Muscle of leg (tissue), 11 donors: ENCODE measurements around the gene ACOT12. TPM values are rescaled to one million over a fixed set of nuclear protein-coding genes. Genes with fewer than 3 reads are reported as not detected.
A peak's percentile ranks its signal among the peaks of the same experiment; 100 is the strongest.

ENCODE experiments used
- DNase-seq: peaks from one replicate; pipeline ENCODE4 v3.0.0; 2013
- H3K27ac ChIP-seq: one replicate; pipeline ENCODE4 v1.5.1; 2013; ENCODE audit warnings: mild to moderate bottlenecking, low read length, control low read depth
- H3K27me3 ChIP-seq: one replicate; pipeline ENCODE4 v1.6.1; 2013; ENCODE audit warnings: low read length; ENCODE audit not compliant: control insufficient read depth, insufficient read depth
- H3K36me3 ChIP-seq: one replicate; pipeline ENCODE4 v1.6.1; 2013; ENCODE audit warnings: low read length; ENCODE audit not compliant: control insufficient read depth, insufficient read depth
- H3K4me1 ChIP-seq: one replicate; pipeline ENCODE4 v1.6.1; 2013; ENCODE audit warnings: low read length; ENCODE audit not compliant: control insufficient read depth, insufficient read depth
- H3K4me3 ChIP-seq: one replicate; pipeline ENCODE4 v1.5.1; 2013; ENCODE audit warnings: low read length, control low read depth
- H3K9me3 ChIP-seq: replicated peaks from 2 replicates; pipeline ENCODE4 v1.6.1; 2013; ENCODE audit warnings: low read depth, low read length; ENCODE audit not compliant: control insufficient read depth
- WGBS: methylation state at CpG from one replicate; pipeline ENCODE4 v1.1.5; 2013; ENCODE audit warnings: missing lambda C conversion rate; ENCODE audit not compliant: insufficient coverage; 5-methylcytosine and 5-hydroxymethylcytosine counted together
- polyA plus RNA-seq, 8 donors: library from polyadenylated mRNA; unstranded; fragments of 120-200 nt; gene quantifications; one replicate each; pipeline versions ENCODE4 v1.2.1 to v1.2.3, GENCODE V29; 2013; ENCODE audit warnings: inconsistent platforms in 1 of 8, low replicate concordance in 1 of 8; ENCODE audit not compliant: insufficient read length in 8 of 8, insufficient read depth in 1 of 8
- total RNA-seq: library from RNA; stranded (reverse); fragments of 120-200 nt; gene quantifications from one replicate; pipeline ENCODE4 v1.2.4, GENCODE V29; 2013

Gene ACOT12
- total and polyA plus RNA-seq, 9 donors: 0.18 to 0.53 (median 0.35) TPM; not detected in 3

DNA sequence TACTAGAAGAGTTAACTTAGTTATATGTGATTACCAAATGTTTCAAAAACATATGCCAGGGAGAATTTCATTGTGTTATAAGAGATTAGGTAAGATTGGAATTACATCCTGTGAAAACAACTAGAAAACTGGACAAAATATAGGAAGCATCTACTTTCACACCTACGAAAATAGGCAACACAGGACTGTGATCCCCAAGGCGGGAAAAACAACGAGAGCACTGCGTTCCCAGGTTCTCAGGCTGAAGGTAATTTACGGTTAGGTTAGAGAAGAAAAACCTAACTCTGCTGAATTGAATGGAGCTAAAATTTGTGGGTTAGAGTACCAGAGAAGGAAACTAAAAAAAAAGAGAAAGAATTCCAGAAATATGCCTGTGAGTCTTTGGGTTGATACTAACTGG is 28.4 kb downstream of the ACOT12 start:
- no peak overlapping the region for H3K27ac ChIP-seq
- 71% methylated on average over 3 of the region's 5 CpGs for WGBS
- H3K4me3 ChIP-seq: no peak overlapping the region
- DNase-seq: no peak
- H3K9me3 ChIP-seq: no peaks in the 10 kb centered on the region
- H3K4me1 ChIP-seq: no peaks in the 10 kb centered on the region
- H3K27me3 ChIP-seq: no peaks in the 10 kb centered on the region
- H3K36me3 ChIP-seq: no peaks in the 10 kb centered on the region

DNA sequence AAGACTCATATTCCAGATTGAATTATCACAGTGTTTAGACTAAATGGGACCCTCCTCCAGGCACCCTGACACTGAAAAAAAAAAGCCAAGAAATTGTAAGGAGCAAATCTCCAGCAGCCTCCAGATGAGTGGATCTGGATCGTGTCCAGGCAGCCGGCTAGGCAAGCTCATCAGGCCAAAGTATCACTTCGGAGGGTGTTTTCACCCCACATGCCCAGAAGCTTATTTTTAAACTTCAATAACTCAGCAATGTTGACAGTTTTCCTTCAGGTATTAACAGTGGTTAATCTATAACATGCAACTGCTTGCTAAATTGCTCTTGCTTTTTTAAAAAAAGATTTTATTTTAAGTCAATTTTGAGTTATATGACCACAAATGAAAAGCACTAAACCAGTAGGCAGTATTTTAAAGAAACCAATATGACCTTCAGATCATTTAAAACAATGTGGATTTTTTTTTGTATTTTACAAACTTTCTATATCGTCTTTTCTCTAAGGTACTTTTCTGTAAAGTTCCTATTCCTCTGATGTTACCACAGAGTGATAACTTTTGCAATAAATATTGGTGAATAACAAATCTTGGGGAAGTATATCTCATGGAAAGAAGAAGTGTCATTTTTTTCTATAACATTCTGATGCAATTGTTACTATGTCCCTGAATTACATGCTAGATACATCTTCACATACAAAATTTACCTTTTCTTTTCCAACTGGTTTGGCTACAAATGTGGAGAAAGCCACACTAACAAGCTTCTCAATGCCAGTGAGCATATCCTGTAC is 30.7 kb downstream of the ACOT12 start:
- Histone ChIP-seq H3K4me3 (no peak overlapping the region), H3K4me1 (no peaks in the 10 kb centered on the region), H3K36me3 (no peaks in the 10 kb centered on the region), H3K27me3 (no peaks in the 10 kb centered on the region), H3K9me3 (no peaks in the 10 kb centered on the region), H3K27ac (no peak overlapping the region)
- WGBS: no CpG with 5 or more reads among the region's 4 CpGs
- no peak for DNase-seq

DNA sequence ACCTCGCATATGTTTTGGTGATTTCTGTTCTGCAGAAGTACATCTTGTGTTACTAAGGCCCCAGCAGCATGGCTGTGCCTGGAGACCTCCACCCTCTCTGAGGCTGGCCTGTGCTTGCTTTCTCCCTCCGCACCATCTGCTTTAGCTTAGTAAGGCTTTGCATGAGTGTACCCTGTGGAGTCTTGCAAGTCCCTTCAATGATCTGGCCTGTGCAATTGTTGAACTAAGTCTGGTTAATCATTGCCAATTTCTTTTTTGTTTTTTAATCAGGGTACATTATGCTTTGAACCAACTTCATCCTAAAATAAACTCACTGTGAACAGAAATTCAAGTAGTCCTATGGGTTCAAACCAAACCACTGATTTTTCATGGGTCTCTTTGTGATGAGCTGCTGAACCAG is 32.3 kb downstream of the ACOT12 start:
- DNase-seq: no peak
- Histone ChIP-seq H3K4me1 (no peaks in the 10 kb centered on the region), H3K27me3 (no peaks in the 10 kb centered on the region), H3K9me3 (no peaks in the 10 kb centered on the region), H3K36me3 (no peaks in the 10 kb centered on the region), H3K27ac (no peak overlapping the region), H3K4me3 (no peak overlapping the region)
- 80% methylated on average over 2 of the region's 2 CpGs for WGBS

DNA sequence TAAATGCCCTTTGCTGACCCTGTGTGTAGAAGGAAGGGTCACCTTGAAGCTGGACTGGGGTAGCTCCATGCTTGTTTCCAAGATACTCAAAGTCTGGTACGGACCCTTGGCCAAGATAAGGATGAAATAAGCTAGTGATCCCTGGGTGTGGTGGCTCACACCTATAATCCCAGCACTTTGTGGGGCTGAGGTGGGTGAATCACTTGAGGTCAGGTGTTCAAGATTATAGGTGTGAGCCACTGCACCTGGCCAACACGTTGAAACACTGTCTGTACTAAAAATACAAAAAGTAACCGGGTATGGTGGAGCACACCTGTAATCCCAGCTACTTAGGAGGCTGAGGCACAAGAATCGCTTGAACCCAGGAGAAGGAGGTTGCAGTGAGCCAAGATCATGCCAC is 33.3 kb downstream of the ACOT12 start:
- no peaks in the 10 kb centered on the region for H3K36me3 ChIP-seq
- no peak for DNase-seq
- no peaks in the 10 kb centered on the region for H3K4me1 ChIP-seq
- 100% methylated on average over 2 of the region's 4 CpGs for WGBS
- no peaks in the 10 kb centered on the region for H3K9me3 ChIP-seq
- H3K4me3 ChIP-seq: no peak overlapping the region
- H3K27ac ChIP-seq: no peak overlapping the region
- H3K27me3 ChIP-seq: no peaks in the 10 kb centered on the region

DNA sequence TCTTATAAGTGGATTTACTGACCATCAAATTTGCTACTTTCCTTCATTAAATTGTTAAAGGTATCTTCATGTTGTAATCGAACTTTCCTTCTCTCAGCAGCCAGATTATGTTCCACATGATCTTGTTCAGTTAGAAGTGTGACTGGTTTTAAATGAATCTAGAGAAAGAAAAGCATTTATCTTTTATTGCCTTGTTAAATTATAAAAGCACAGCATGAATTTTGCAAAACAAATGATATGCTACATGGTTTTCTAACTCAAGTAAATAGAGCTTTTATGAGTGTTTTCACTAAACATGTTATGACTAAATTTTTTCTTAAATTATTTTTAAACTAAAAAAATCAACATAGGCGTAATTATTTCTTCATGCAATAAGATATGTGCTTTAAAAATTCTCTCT is 34.1 kb downstream of the ACOT12 start:
- Histone ChIP-seq H3K9me3 (no peaks in the 10 kb centered on the region), H3K4me3 (no peak overlapping the region), H3K27me3 (no peaks in the 10 kb centered on the region), H3K4me1 (no peaks in the 10 kb centered on the region), H3K27ac (no peak overlapping the region), H3K36me3 (no peaks in the 10 kb centered on the region)
- DNase-seq: no peak
- no CpG with 5 or more reads among the region's 2 CpGs for WGBS

DNA sequence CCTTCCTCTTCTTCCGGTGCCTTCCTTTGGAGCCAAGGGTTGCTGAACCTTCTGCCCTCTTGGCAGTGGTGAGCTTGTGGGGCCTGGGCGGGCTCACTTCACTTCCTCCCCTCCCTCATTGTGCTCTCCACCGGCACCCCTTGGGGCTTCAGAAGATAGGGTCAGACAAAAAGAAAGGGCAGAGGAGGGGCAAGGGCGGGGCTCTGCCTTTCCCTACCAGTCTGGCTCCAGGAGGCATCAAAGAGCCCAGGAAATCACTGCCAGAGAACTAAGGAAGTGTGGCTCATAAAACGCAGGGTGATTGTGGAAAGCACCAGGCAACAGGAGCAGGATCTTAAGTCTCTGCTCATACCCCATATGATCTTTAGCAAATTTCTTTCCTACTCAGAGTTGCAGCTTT is 34.8 kb downstream of the ACOT12 start:
- Histone ChIP-seq H3K27ac (no peak overlapping the region), H3K4me1 (no peaks in the 10 kb centered on the region), H3K9me3 (no peaks in the 10 kb centered on the region), H3K4me3 (no peak overlapping the region), H3K36me3 (no peaks in the 10 kb centered on the region), H3K27me3 (no peaks in the 10 kb centered on the region)
- no peak for DNase-seq
- 44% methylated on average over 2 of the region's 5 CpGs for WGBS

DNA sequence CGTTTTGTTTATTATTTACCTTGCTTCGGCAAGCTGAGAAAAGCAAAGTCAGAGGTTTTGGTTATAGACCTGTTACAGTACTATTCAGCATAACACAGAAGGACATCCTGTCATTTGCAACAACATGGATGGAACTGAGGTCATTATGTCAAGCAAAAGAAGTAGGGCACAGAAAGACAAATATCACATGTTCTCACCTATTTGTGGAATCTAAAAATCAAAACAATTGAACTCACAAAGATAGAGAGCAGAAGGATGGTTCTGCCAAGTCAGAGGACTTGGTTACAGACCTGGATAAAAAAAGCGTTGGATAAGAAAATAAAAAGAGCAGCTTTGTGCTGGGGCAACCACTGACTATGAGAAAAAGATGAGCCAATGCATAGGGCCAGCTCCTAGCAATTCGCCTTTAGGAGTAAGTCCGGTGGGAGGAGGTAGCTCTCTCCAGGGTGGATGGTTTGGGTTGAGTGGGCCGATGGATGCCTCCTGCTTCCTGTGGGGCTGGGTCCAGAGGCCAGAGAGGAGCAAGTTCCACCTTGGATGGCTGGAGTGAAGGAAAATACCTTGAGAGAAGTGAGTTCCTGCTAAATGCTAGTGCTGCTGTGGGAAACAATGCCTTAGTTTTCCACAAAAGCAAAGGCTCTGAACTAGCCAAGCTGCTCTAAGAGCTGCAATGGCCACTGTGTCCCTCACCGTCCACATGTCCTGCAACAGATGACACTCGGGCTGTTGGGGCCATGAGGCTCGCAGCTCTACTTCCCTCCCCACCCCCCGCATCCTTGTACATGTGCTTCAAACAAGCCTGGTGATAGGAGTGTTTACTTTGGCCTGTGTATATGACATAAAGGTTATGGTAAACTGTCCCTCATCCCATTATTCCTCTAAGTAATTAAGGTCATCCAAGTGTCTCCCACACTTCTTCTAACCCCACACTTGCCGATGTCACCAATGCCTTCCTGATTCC is 38.4 kb downstream of the ACOT12 start:
- Histone ChIP-seq H3K4me3 (no peak overlapping the region), H3K27ac (no peak overlapping the region), H3K27me3 (no peaks in the 10 kb centered on the region), H3K36me3 (no peaks in the 10 kb centered on the region), H3K9me3 (no peaks in the 10 kb centered on the region), H3K4me1 (no peaks in the 10 kb centered on the region)
- no peak for DNase-seq
- WGBS: 90% methylated on average over 7 of the region's 11 CpGs

DNA sequence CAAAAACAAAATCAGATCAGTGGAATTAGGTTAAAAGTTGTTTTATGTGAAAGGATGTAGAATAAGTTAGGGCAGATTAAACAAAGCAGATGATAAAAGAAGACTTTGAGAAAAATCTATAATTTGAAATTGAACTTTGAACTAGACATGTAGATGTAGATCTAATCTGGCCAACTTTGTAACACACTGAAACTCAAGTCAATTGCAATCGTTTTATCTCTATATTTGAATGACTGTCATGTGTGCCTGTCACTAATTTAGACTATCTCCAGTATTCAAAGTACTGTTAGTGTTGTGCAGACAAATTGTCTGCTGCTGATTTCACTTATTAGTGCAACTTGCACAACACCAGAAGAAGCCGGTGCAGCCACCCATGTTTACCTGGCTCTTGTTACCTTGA is 39.8 kb downstream of the ACOT12 start:
- DNase-seq: no peak
- H3K4me1 ChIP-seq: no peaks in the 10 kb centered on the region
- H3K27ac ChIP-seq: no peak overlapping the region
- H3K27me3 ChIP-seq: no peaks in the 10 kb centered on the region
- no peaks in the 10 kb centered on the region for H3K9me3 ChIP-seq
- no peaks in the 10 kb centered on the region for H3K36me3 ChIP-seq
- WGBS: no CpG with 5 or more reads among the region's 2 CpGs
- H3K4me3 ChIP-seq: no peak overlapping the region

DNA sequence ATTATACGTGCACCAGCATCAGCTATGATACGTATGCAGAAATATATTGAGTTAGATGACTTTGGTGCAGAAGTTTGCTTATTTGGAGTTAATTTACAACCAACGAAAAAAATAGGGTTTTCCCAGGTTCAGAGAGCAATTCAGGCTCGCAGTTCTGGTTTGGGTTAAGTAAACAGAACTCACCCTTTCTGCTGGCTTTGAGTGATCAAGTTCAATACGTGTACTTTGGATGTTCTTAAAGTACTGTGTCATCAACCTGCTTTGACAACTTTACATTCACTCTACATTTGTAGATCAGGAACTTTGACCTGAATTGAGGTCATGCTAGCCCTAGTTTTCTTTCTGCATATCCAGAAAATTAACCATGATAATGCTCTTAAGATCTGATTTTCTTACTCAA is 40.7 kb downstream of the ACOT12 start:
- H3K4me3 ChIP-seq: no peak overlapping the region
- no peak for DNase-seq
- no peaks in the 10 kb centered on the region for H3K27me3 ChIP-seq
- no peaks in the 10 kb centered on the region for H3K9me3 ChIP-seq
- H3K4me1 ChIP-seq: no peaks in the 10 kb centered on the region
- no peak overlapping the region for H3K27ac ChIP-seq
- no peaks in the 10 kb centered on the region for H3K36me3 ChIP-seq
- WGBS: 82% methylated on average over 2 of the region's 5 CpGs

DNA sequence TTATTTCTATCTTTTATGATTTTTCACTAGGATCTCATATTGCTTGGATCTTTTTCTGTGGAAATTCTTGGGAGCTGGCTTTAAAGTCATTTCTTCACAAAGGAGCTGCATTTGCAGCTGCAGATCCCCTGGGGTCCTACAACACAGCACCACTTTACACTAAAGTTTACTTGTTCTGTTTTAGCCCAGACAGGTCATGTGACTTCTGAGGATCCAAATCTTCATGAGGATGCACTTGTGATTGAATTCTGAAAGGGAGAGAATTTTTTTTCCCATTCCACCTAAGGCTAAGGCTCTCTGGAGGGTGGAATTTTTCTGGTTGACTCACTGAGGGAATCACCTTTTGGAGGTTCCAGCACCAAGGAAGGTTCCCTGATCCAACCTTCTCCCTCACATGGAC is 43.4 kb downstream of the ACOT12 start:
- peak; percentile 5 for DNase-seq
- Histone ChIP-seq H3K4me1 (no peaks in the 10 kb centered on the region), H3K9me3 (no peaks in the 10 kb centered on the region), H3K27me3 (no peaks in the 10 kb centered on the region), H3K27ac (no peak overlapping the region), H3K36me3 (no peaks in the 10 kb centered on the region), H3K4me3 (no peak overlapping the region)
